Parathyroid adenoma (tissue), 2 donors: ENCODE results near the gene RIMS1.

Source experiments
- H2AFZ ChIP-seq: fragments of 300-600 bp; sonication (generic); one replicate; pipeline ENCODE4 v1.7.0; 2017; ENCODE audit warnings: antibody characterized with exemption, mild to moderate bottlenecking
- H3K27ac ChIP-seq: fragments of 300-600 bp; sonication (generic); one replicate; pipeline ENCODE4 v1.7.0; 2017
- H3K27me3 ChIP-seq: fragments of 300-600 bp; sonication (generic); one replicate; pipeline ENCODE4 v1.7.0; 2017; ENCODE audit warnings: low read length; ENCODE audit not compliant: control insufficient read depth, insufficient read depth
- H3K36me3 ChIP-seq: fragments of 300-600 bp; sonication (generic); one replicate; pipeline ENCODE4 v1.7.0; 2017; ENCODE audit warnings: low read length; ENCODE audit not compliant: control insufficient read depth, insufficient read depth
- H3K4me1 ChIP-seq: fragments of 300-600 bp; sonication (generic); one replicate; pipeline ENCODE4 v1.7.0; 2017; ENCODE audit warnings: control low read depth
- H3K4me2 ChIP-seq: fragments of 300-600 bp; sonication (generic); one replicate; pipeline ENCODE4 v1.7.0; 2017; ENCODE audit warnings: low read length
- H3K4me3 ChIP-seq: fragments of 300-600 bp; sonication (generic); one replicate; pipeline ENCODE4 v1.7.0; 2017; ENCODE audit warnings: low read depth, low read length
- H3K79me2 ChIP-seq: fragments of 300-600 bp; sonication (generic); one replicate; pipeline ENCODE4 v1.7.0; 2017; ENCODE audit warnings: control low read depth
- H3K9ac ChIP-seq: fragments of 300-600 bp; sonication (generic); one replicate; pipeline ENCODE4 v1.7.0; 2017; ENCODE audit warnings: mild to moderate bottlenecking
- H3K9me3 ChIP-seq: fragments of 300-600 bp; sonication (generic); one replicate; pipeline ENCODE4 v1.7.0; 2017; ENCODE audit warnings: low read length; ENCODE audit not compliant: control insufficient read depth
- CTCF ChIP-seq: fragments of 300-600 bp; sonication (generic); IDR thresholded peaks from one replicate; pipeline ENCODE4 v1.7.0; 2017; ENCODE audit warnings: antibody characterized with exemption, mild to moderate bottlenecking
- donor health status: primary hyperparathyroidism.

The RIMS1 gene

GRCh38 chr6:72350296-72350881 lies 464.0 kb downstream of the RIMS1 start:
- Histone ChIP-seq H3K79me2 (no peaks in the 10 kb centered on the region), H2AFZ (no peak overlapping the region), H3K4me1 (no peaks in the 10 kb centered on the region), H3K4me3 (no peak overlapping the region), H3K27ac (no peak overlapping the region), H3K9me3 (no peaks in the 10 kb centered on the region), H3K9ac (no peak overlapping the region), H3K27me3 (no peaks in the 10 kb centered on the region), H3K36me3 (no peaks in the 10 kb centered on the region), H3K4me2 (no peak overlapping the region)
- TF ChIP-seq CTCF = no peak

GRCh38 chr6:72363844-72364740 lies 477.7 kb downstream of the RIMS1 start:
- no peak for TF ChIP-seq CTCF
- Histone ChIP-seq H3K4me2 (no peak overlapping the region), H3K9me3 (no peaks in the 10 kb centered on the region), H3K4me1 (no peaks in the 10 kb centered on the region), H3K27ac (no peak overlapping the region), H3K79me2 (no peaks in the 10 kb centered on the region), H3K4me3 (no peak overlapping the region), H3K9ac (no peak overlapping the region), H3K36me3 (no peaks in the 10 kb centered on the region), H3K27me3 (no peaks in the 10 kb centered on the region), H2AFZ (no peak overlapping the region)

GRCh38 chr6:72365773-72366172 lies 479.4 kb downstream of the RIMS1 start:
- no peak for TF ChIP-seq CTCF
- no peaks in the 10 kb centered on the region for H3K27me3 ChIP-seq
- H3K4me3 ChIP-seq = no peak overlapping the region
- H3K79me2 ChIP-seq = no peaks in the 10 kb centered on the region
- H3K9me3 ChIP-seq = no peaks in the 10 kb centered on the region
- H3K36me3 ChIP-seq = no peaks in the 10 kb centered on the region
- H3K27ac ChIP-seq = no peak overlapping the region
- H3K4me2 ChIP-seq = no peak overlapping the region
- no peak overlapping the region for H2AFZ ChIP-seq
- H3K4me1 ChIP-seq = no peaks in the 10 kb centered on the region
- H3K9ac ChIP-seq = no peak overlapping the region

- TF ChIP-seq CTCF = no peak
- H3K27me3 ChIP-seq = no peaks in the 10 kb centered on the region
- H3K9ac ChIP-seq = no peak overlapping the region
- no peaks in the 10 kb centered on the region for H3K79me2 ChIP-seq
- H3K4me2 ChIP-seq = no peak overlapping the region
- H2AFZ ChIP-seq = no peak overlapping the region
- no peak overlapping the region for H3K27ac ChIP-seq
- no peaks in the 10 kb centered on the region for H3K9me3 ChIP-seq
- no peak overlapping the region for H3K4me3 ChIP-seq
- no peaks in the 10 kb centered on the region for H3K36me3 ChIP-seq
- no peaks in the 10 kb centered on the region for H3K4me1 ChIP-seq
Observed at GRCh38 chr6:72367439-72367838, 481.1 kb downstream of the RIMS1 start.
